Effector CD8-positive, alpha-beta T cell (primary cell): ENCODE measurements around the gene WDR13.
"Not testable (repeated sequence)": the region's sequence is repeated elsewhere in the genome, so short reads cannot be mapped to it uniquely, and the experiment has no call there.

Experiments used
- DNase-seq: peaks from one replicate; lab custom pipeline; 2025; lab: John Stamatoyannopoulos, UW

The WDR13 gene

GRCh38 chrX:48592971-48593370 is 4.3 kb upstream of the WDR13 start:
- DNase-seq: no peak

- no peak for DNase-seq
Observed at GRCh38 chrX:48595929-48596328, 1.4 kb upstream of the WDR13 start.

- DNase-seq: no peak
Observed at GRCh38 chrX:48598614-48599013, 1.3 kb downstream of the WDR13 start.

DNA sequence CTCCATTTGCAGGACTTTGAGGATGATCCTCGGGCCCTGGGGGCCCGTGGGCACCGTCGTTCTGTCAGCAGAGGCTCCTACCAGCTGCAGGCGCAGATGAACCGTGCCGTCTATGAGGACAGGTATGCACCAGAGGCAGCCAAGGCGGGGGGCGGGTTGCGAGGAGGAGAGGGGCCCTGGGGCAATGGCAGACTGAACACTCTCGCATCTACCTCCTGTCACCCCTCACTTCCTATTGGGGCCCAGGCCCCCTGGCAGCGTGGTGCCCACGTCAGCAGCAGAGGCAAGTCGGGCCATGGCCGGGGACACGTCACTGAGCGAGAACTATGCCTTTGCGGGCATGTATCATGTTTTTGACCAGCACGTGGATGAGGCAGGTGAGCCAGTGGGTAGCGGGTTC is 2.0 kb downstream of the WDR13 start:
- no peak for DNase-seq

DNA sequence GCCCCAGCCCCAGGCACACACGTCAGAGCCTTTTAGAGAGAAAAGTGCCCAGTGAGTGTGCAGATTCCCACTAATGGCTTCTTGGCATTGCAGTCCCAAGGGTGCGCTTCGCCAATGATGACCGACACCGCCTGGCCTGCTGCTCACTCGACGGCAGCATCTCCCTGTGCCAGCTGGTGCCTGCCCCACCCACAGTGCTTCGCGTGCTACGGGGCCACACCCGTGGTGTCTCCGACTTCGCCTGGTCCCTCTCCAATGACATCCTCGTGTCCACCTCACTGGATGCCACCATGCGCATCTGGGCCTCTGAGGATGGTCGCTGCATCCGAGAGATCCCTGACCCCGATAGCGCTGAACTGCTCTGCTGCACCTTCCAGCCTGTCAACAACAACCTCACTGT is 2.9 kb downstream of the WDR13 start:
- no peak for DNase-seq

DNA sequence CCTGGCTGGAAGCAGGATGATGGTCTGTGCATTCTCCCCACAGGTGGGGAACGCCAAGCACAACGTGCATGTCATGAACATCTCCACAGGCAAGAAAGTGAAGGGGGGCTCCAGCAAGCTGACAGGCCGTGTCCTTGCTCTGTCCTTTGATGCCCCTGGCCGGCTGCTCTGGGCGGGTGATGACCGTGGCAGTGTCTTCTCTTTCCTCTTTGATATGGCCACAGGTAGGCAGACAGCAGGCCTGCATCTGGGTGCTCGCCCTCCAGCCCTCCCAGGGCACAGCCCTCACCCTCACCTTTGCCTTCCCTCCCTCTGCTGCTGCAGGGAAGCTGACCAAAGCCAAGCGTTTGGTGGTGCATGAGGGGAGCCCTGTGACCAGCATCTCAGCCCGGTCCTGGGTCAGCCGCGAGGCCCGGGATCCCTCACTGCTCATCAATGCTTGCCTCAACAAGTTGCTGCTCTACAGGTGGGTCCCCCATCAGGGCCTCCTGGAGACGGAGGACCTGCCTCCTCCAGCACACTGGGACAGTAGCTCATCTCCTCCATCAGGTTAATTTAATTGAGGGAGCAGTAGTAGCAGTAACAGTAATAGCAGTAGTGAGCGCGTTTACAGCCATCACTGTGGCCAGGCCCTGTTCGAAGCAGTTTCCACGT is 4.6 kb downstream of the WDR13 start:
- no peak for DNase-seq

DNA sequence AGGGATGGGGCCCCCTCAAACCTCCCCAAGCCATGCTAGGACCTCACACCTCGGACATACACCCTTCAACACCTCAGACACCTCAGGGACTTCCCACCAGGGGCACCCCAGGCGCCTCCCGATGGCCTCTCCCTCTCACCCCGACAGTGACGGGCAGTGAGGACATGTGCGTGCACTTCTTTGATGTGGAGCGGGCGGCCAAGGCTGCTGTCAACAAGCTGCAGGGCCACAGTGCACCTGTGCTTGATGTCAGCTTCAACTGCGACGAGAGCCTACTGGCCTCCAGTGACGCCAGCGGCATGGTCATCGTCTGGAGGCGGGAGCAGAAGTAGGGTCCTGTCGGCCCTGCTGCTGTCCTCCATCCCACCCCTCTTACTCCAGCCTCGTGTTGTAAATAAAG is 7.4 kb downstream of the WDR13 start:
- DNase-seq: no peak

DNA sequence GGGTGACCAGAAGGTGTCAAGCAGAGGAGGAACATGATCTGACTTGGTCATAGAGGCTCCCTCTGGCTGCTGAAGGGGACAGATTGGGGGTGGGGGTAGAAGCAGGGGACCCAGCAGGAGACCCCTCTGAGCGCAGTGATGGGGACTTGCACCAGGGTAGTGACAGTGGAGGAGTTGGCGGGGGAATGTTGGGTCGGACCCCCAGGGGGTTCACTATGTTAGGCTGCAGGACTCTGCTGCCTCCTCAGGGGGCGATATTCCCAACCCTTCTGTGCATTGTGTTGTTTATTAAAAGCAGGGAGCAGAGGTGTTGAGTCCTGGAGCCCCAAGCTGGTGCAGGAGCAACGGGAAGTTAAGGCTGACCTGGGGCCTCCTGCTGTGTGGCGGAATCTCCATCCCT is 8.8 kb downstream of the WDR13 start:
- DNase-seq: no peak

- DNase-seq: no peak
Observed at GRCh38 chrX:48611703-48612102, 14.4 kb downstream of the WDR13 start.

GRCh38 chrX:48613502-48614160 is 16.3 kb downstream of the WDR13 start:
- DNase-seq: no peak

DNA sequence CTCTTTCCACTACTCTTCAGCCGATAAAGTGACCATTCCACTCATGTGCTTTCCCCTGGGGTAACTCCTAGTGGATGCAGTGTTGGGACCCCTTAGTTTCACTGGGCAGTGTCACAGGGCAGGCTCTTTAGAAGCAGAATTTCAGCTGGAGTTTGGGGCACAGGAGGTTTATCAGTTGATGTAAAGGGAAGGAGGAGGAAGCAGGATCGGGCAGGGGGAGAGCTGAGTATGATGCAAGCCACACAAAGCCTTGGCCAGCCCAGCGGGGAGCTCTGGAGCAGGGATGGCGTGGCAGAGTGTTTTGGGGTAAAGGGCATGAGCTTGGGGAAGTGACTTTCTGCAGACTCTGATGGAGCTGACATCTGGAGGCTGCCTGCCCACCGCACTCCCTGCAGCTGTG is 19.3 kb downstream of the WDR13 start:
- DNase-seq: no peak

- no peak for DNase-seq
Observed at GRCh38 chrX:48617542-48618340, 20.4 kb downstream of the WDR13 start.

DNA sequence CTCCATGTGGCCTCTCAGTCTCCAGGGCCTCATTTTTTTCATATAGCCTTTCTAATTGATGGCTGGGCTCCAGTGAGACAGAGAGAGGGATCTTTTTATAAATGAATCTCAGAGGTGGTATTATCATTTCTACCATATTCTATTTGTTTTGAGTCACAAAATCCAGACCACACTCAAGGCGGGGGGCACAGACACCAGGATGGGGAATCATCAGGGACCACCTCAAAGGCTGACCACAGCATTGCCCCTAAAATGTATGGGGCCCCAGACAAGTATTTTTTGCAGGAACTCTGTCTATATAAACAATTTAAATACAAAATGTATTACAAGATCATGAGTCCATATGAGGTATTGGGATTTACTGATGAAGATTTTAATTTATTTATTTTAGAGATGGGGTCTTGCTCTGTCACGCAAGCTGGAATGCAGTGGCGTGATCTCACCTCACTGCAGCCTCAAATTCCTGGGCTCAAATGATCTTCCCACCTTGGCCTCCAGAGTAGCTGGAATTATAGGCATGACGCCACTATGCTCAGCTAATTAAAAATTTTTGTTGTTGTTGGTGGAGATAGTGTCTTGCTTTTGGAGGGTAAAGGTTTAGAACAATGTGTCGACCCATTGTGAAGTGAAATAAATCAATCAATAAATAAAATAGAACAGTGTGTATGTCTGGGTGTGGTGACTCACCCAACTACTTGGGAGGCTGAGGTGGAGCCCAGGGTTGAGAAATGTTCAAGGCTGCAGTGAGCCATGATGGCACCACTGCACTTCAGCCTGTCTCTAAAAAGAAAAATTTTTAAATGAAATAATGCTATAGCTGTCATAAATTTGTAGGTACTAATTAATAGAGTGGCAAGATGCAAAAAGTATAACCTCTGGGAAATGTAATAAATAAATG is 29.4 kb downstream of the WDR13 start:
- DNase-seq: no peak

GRCh38 chrX:48631376-48632090 is 34.2 kb downstream of the WDR13 start:
- peak; percentile 41 for DNase-seq

GRCh38 chrX:48632207-48632606 is 34.9 kb downstream of the WDR13 start:
- no peak for DNase-seq

- no peak for DNase-seq
Observed at GRCh38 chrX:48636301-48636700, 39.0 kb downstream of the WDR13 start.

DNA sequence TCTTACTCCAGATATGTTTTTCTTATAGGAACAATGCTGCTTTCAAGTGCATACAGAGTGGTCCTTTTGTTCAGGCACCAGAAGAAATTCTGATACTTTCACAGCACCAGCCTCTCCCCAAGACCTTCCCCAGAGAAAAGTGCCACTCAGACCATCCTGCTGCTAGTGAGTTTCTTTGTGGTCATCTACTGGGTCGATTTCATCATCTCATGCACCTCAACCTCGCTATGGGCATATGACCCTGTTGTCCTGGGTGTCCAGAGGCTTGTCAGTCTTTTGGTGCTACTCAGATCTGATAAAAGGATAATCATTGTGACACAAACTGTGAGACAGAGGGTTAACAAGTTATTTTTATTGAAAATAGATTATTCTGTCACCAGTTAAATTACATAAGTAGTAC is 39.5 kb downstream of the WDR13 start:
- DNase-seq: no peak

DNA sequence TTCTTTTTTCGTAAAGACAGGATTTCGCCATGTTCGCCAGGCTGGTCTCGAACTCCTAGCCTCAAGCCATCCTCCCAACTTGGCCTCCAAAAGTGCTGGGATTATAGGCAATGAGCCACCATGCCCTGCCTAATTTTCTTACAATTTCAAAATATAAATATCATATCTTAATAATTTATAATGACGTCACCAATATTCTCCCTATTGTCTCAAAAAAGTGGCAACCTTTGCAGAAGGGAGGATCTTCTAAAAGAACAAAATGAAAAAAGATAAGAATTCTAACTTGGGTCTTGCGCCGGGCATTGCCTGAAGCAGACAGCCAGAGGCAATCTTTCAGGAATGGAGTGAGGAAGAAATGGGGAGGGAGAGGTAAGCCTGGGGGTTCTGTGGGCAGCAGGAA is 48.4 kb downstream of the WDR13 start:
- no peak for DNase-seq

DNA sequence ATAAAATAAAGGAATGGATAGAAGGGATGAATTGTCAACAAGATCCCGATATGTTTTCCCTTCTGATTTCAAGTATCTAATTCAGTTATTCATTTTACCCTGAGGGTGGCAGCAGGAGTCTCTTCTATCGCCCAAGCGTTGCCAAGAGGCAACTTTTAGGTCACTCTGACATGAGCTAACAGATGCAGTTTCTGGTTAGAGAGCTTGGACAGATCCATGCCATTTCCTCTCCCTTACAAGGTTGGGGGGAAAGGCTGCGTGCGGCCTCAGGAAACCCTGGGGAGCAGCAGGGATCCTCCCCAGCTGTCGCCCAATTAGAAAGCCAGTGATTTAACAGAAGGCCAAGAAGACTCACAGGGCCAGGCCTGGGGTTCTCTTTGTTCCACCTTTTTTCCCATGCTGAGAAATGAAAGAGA is 51.1 kb downstream of the WDR13 start:
- DNase-seq: peak; percentile 1

- no peak for DNase-seq
Observed at GRCh38 chrX:48649102-48649501, 51.8 kb downstream of the WDR13 start.

DNA sequence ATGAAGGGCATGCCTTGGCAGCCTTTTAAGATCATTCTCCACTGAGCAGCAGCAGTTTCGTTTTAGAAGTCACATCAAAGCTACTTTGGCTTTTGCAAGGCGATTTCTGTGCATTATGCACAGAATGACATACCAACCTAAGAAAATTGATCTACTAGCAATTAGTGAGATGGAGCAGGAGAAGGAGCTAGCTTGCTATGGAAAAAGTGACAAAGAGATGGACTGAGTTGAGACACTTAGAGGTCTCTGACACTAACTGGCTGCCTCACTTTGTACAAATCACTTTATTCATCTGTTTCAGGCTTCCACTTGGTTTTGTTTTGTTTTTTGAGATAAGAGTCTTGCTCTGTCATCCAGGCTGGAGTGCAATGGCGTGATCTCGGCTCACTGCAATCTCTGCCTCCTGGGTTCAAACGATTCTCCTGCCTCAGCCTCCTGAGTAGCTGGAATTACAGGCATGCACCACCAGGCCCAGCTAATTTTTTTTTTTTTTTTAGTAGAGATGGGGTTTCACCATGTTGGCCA is 54.8 kb downstream of the WDR13 start:
- not testable (repeated sequence) for DNase-seq
